Stimulated activated CD4-positive, alpha-beta T cell treated with anti-CD3 and anti-CD28 coated beads, Interleukin-15, amount 100 ng/mL, for 24 hours (primary cell): ENCODE data around the gene SDS.
A peak's percentile ranks its signal among the peaks of the same experiment; 100 is the strongest.

Experiments
- DNase-seq: peaks from one replicate; pipeline ENCODE4 v3.0.0-alpha.2; 2020

SDS gene, protein sequence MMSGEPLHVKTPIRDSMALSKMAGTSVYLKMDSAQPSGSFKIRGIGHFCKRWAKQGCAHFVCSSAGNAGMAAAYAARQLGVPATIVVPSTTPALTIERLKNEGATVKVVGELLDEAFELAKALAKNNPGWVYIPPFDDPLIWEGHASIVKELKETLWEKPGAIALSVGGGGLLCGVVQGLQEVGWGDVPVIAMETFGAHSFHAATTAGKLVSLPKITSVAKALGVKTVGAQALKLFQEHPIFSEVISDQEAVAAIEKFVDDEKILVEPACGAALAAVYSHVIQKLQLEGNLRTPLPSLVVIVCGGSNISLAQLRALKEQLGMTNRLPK

DNA sequence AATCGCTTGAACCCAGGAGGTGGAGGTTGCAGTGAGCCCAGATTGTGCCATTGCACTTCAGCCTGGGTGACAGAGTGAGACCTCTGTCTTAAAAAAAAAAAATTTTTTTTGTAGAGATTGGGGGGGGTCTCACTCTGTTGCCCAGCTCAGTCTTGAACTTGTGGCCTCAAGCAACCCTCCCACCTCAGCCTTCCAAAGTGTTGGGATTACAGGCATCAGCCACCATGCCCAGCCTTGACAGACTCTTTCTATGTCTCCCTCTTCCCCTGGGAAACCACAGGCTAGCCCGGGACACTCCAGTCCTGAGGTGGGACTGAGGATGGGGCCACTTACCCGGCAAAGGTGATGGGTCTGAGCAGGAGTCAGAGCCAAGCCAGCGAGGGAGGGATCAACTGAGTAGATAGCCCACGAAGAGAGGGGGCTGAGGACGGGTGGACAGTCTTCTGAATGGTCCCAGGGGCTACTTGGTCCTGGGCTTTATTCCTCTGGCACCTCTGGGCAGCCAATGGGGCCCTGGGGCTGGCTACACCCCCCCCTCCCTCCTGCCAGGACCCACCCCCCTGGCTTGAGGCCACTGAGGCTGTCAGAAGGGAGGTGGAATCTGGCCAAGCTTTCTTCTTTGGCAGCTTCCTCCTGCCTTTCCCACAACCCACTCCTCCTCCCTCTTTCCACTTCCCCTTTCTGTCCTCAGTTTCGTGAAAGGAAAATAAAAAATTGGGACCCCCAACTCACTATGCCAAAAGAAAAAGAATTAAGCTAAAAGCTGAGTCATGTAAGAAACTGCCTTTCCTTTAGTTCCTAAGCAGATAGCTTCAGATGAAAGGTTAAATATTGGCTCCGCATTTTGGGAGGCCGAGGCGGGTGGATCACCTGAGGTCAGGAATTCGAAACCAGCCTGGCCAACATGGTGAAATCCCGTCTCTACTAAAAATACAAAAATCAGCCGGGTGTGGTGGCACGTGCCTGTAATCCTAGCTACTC is at the start of gene SDS:
TSS of gene SDS (minus strand) at position 453 of the 981 bp plus-strand sequence. CDS start 4,179 bp downstream, outside the sequence.
- DNase-seq = no peak

DNA sequence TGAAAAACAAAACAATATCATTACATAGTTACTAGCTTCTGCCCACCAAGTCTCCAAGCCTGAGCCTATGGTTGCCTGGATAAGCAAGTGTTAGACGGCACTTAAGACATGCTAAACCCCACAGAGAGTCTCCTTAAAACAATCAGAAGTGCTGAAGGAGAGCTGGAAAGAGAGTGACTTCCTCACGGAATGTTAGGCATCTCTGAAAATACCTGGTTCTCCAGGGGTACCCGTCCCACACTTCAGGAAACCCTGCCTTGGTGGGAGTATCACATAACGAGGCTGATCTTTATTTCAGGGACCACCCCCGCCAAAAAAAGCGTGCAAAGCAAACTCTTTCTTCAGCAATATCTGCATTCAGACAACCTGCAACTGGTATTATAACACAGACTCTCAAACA is 49.6 kb upstream of the SDS start:
- no peak for DNase-seq

DNA sequence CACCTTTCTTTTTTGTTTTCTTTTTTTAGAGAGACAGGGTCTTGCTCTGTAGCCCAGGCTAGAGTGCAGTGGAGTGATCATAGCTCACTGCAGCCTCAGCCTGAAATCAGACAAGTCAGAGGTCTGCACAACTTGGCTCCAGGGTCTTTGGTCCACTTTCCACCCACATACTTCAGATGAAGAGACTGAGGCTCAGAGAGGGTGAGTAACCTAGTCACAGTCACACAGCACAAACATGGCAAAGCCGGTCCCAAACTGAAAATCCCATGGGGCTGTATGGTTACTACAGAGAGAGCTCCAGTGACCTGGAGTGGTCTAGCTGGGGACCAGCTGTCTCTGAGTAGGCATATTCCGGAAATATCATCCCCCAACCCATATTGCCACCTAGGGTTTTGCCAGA is 48.8 kb upstream of the SDS start:
- no peak for DNase-seq

DNA sequence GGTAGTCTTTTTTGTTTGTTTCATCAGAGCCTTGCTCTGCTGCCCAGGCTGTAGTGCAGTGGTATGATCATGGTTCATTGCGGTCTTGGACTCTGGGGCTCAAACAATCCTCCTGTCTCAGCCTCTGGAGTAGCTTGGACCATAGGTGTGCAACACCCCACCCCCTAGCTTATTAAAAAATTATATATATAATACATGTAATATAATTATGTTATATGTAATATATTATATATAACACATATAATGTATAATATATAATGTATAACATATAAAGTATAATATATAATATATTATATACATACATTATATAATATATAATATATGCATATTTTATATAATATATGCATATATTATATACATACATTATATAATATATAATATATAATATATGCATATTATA is 46.2 kb upstream of the SDS start:
- DNase-seq = no peak

DNA sequence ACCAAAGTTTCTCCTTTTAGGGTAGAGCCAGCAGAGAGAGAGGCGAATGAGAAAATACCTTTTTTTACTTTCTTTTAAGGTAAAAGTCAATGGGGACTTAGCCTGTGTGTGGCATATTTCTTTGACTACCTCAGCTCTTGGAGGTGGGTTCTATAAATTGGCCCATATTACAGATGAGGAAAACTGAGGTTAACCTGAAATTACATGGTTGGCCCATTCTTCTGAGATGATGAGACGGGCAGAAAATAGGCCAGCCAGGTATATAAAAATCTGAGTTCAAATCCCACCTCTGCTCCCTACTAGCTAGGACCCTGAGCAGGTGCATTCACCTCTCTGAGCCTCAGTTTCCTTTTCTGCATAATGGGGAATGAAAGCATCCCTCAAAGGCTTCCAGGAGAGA is 45.6 kb upstream of the SDS start:
- DNase-seq = no peak

DNA sequence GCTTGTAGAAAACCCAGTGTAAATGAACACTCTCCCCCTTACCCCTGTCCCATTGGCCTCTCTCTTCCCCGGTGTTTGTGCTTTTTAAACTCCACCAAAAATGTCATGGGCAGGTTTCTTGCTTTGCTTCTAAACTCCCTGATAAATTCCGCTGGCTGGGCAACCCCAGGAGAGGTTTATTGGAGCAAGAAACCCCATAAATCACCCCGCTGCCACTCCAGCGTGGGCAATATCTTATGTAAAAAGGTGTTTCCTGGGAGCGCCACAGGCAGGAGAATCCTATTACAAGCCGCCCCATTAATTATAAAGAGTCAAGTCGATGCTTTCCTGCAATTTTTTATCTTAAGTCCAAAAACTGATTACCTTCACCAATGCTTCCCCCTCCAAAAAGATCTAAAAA is 45.2 kb upstream of the SDS start:
- no peak for DNase-seq

DNA sequence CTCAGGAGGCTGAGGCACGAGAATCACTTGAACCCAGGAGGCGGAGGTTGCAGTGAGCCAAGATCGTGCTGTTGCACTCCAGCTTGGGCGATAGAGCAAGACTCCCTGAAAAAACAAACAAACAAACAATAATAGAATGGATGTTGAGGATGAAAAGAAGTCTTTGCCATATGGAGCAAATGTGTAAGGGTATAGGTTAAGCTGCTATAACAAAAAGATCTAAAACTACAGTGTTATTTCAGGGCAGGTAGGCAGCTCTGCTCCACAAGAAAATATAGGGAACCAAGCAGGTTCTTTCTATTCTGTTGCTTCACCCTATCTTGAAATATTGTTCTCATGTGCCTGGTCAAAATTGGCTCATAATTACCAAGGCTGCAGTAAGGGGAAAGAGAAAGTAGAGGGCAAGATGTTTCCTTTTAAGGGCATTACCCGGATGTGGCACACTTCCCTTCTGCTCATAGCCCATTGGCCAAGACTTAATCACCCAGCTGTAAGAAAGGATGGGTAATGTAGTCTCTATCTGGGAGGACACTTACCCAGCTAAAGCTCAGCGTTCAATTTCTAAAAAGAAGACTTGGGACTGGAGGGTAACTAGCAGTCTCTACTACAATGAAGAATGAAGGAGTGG is 42.0 kb upstream of the SDS start:
- DNase-seq = no peak

DNA sequence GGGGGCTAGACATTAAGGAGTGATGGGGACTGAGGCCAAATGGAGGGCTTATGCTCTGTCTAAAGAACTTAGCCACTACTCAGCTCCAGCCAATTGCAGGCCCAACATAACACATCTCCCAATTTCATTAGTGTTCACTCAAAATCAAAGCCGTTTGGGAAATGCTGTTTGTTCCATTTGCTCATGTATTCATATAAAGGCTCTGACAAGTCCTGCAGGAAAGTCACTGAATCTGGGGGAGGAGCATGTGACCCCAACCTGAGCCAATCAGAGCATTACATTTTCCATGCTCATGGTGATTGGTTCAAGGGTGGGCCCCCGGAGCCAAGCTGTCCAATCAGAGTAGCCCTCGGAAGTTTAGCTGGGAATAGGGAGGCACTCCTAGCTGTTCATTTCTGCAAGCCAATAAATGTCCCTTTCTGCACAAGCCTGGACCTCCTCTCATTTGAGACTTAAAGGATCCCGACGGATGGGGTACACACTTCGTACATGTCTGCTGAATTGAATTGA is 39.4 kb upstream of the SDS start:
- no peak for DNase-seq

DNA sequence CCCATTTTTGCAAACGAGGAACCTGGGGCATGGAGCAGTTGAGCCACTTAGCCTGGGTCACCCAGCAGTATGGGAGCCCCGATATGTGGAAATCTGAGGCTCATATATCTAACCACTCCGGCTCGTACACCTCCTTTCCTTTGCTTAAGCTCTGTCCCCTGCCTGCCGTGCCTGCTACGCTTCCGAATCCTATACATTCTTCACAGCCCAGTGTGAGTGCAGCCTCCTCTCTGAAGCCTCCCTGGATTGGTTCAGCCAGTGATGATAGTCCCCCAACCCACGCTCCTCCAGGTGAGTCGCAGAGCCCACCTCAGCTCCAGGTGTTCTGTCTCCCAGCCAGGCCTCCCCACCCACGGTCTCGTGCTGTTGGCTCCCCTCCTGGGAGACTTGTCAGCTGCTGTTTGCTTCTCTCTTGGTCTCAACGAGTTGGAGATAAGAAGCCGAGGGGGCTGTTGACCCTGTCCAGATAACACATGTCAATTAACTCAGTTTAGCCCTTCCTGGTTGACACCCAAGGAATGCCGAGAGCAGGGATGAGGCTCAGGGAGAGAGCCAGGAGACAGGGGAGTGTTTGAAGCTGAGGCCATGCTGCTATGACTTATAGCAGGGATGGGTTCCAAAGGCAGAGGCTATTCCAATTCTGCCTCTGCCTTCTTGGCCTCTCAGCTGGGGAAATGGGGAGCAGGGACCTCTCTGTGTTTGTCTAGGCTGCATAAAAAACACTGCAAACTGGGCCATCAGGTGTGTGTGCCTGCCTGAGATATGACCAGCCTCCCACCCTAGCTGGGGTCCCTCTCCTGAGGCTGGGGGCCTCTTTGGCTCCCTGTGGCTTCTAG is 37.5 kb upstream of the SDS start:
- DNase-seq = no peak

DNA sequence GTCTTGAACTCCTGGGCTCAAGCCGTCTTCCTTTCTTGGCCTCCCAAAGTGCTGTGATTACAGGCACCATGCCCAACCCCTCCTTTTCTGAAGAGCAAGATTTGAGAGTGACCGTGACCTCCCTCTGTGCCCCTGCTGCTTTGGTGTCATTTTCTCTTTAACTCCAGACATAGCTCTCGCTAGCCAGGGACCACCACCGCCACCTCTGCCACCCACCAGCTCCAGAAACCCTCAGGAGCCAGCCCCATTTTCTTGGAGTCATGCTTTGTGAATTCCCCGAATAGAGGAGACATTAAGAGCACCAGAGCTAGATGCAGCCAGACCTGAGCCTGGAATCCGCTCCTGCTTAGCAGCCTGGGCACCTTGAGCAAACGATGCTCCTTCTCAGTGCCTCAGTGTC is 36.6 kb upstream of the SDS start:
- no peak for DNase-seq

DNA sequence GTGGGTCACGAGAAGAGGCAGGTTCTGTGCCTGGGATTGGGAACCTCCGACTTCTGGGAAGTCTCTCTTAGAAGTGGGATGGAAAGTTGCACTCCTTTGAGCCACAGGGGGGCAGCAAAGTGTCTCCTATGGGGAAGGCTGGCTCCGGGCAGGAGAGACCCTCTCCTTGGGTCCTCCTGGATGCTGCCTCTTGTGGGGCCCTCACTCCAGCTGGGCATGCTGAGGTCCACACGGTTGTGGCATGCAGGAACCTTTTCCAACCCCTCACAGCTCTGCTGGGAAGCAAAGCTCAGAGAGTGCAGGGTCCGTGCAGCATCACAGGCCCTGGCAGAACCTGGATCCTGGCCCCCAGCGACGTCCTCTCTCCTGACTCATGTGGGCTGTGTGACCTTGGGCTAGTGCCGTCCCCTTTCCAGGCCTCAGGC is 35.9 kb upstream of the SDS start:
- DNase-seq = peak; percentile 42

DNA sequence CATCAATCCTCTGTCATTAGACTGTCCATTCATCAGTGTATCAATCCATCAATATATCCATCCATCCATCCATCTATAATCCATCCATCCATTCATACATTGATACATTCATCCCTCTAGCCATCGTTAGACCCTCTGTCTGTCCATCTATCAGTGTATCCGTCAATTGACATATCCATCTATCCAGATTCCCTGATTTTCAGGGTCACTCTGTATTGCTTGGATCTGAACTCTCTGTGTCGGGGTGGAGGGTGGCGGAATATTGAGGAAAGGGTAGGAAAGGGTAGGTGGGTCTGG is 35.6 kb upstream of the SDS start:
- no peak for DNase-seq

DNA sequence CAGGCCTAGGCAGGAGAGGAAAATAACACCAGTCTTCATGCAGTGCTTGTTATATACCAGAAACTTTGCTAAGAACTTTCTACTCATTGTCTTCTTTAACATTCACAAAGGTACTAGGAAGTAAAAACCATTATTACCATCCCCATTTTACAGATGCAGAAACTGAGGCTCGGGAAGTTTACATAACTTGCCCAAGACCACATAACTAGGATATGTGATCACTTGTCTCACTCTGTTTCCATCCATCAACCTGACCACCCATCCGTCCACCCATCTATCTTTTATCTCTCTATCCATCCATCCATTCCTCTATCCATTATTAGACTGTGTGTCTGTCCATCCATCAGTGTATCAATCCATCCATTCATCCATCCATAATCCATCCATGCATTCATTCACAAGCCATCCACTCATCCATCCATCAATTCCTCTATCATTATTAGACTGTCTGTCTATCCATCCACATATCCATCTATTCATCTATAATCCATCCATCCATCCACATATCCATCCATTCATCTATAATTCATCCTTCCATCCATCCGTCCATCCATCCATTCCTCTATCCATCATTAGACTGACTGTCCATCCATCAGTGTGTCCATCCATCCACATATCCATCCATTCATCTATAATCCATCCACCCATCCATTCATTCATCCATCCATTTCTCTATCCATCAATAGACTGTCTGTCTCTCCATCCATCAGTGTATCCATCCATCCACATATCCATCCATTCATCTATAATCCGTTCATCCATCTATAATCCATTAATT is 35.0 kb upstream of the SDS start:
- DNase-seq = no peak

DNA sequence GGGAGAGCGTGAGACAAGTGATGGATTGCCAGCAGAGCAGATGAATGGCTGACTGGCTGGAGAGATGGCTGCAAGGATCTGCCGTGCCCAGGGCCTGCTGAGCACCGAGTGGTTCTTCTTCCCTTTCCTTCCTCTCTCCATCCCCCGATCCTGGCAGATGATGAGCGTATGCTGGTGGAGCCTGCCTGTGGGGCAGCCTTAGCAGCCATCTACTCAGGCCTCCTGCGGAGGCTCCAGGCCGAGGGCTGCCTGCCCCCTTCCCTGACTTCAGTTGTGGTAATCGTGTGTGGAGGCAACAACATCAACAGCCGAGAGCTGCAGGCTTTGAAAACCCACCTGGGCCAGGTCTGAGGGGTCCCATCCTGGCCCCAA is 34.0 kb upstream of the SDS start:
- DNase-seq = no peak

DNA sequence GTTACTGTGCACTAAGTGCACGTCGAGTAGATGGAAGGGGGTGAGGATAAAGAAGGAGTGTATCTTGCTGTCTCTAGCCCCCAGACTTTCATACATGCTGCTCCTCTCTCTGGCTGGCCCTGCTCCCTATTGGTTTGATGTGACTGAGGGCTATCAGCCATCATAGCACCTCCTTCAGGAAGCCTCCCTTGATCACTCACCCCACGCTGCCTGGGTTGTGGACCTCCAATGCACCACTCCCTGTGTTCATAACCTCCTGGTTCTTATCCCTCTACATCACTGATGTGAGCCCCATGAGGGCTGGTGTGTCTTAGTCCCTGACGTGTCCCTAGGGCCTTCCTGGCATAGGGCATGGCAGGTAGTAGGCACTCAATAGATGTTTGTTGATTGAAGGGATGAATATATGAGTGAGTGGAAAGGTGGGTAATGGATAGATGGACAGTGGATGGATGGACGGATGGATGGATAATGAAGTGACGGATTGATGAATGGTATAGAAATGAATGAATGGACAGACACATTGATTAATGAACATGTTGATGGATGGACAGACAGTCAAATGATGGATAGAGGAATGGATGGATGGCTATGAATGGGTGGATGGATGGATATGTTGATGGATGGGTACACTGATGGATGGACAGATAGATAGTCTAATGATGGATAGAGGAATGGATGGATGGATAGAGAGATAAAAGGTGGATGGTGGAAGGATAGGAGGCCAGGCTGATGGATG is 33.5 kb upstream of the SDS start:
- DNase-seq = no peak

DNA sequence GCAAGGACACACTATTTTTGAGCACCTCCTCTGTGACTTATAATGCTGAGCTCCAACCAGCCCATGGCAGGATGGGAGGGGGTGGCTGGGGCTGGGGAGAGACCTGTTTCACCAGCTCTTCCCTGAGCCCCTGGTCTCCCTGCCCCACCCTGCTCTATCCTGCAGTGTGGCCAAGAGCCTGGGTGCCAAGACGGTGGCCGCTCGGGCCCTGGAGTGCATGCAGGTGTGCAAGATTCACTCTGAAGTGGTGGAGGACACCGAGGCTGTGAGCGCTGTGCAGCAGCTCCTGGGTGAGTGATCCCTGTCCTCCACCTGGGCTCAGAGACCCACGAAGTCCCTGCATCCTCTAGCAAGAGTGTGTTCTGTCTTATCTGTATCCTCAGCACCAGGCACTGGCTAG is 32.9 kb upstream of the SDS start:
- no peak for DNase-seq

DNA sequence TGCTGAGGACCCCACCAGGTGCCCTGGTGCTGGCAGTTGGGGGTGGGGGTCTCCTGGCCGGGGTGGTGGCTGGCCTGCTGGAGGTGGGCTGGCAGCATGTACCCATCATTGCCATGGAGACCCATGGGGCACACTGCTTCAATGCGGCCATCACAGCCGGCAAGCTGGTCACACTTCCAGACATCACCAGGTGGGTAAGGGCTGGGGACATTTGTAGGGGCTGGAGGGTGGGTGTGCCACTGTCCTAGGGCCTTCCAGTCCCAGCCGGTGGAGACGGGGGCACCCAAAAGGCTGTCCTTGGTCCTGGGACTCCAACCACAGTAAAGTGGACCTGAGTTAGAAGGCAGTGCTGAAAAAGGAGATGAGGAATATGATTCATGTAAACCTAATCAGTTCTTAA is 31.7 kb upstream of the SDS start:
- no peak for DNase-seq

DNA sequence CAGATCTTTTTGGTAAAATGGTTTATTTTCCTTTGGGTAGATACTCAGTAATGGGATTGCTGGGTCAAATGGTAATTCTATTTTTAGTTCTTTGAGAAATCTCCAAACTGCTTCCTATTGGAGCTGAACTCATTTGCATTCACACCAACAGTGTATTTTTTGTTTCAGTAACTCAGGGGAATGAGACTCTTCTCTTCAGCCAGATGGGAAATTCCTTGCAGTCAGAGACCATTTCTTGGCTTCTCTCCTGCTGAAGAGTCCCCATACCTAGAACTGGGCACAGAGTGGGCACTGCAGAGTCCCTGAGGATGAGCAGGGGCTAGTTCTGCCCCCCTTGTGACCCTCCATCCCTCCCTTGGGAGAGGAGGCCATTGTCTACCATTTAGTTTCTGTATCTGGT is 29.3 kb upstream of the SDS start:
- no peak for DNase-seq

DNA sequence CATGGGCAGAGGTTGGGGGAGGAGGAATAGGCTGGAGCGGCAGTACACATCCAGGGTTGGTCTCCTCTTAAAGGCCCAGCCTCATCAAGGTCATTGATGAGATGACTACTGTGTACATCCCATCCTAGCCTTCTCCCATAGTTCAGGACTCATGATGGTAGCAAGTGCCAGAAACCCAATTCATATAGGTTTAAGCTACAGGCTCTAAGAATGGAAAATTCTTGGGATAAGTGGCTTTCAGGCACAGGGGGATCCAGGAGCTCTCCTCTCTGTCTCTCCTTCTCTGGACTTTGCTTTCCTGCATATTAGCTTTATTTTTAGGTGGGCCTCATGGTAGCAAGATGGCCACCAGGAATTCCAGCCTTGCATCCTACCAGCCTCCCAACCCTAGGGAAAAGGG is 24.8 kb upstream of the SDS start:
- no peak for DNase-seq

DNA sequence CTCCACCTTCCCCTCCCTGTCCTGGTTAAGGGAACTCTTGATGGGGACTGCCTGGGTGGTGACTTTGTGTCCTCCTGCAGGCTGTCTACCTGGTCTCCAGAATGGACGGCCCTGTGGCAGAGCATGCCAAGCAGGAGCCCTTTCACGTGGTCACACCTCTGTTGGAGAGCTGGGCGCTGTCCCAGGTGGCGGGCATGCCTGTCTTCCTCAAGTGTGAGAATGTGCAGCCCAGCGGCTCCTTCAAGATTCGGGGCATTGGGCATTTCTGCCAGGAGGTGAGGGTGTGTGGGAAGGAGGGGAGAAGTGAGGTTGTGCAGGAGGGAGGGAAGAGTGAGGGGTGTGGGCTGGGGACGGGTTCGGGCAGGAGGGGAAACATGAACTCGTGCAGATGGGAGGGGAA is 24.2 kb upstream of the SDS start:
- DNase-seq = no peak

DNA sequence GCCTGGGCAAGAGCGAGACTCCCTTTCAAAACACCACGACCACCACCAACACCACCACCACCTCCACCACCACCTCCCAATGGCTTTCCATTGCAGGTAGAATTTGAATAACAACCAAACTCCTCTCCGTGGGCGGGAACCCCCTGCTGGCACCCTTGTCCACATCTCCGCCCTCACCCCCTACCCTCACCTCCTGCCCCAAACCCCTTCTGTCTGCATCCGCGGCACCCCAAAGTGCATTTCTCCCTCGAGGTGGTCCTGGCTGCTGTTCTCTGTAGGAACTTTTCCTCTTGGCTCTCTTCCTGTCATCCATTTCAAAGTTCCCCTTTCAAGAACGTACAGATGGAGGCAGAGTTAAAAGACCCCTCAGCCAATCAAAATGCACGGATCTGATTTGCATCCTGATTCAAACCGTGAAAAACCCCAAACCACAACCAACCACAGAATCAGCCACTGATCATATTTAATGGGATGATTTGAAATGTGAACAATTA is 22.3 kb upstream of the SDS start:
- no peak for DNase-seq
